ENCODE data around the gene PRORP.
"Not testable (repeated sequence)": the region's sequence is repeated elsewhere in the genome, so short reads cannot be mapped to it uniquely, and the experiment has no call there.

PRORP gene

DNA sequence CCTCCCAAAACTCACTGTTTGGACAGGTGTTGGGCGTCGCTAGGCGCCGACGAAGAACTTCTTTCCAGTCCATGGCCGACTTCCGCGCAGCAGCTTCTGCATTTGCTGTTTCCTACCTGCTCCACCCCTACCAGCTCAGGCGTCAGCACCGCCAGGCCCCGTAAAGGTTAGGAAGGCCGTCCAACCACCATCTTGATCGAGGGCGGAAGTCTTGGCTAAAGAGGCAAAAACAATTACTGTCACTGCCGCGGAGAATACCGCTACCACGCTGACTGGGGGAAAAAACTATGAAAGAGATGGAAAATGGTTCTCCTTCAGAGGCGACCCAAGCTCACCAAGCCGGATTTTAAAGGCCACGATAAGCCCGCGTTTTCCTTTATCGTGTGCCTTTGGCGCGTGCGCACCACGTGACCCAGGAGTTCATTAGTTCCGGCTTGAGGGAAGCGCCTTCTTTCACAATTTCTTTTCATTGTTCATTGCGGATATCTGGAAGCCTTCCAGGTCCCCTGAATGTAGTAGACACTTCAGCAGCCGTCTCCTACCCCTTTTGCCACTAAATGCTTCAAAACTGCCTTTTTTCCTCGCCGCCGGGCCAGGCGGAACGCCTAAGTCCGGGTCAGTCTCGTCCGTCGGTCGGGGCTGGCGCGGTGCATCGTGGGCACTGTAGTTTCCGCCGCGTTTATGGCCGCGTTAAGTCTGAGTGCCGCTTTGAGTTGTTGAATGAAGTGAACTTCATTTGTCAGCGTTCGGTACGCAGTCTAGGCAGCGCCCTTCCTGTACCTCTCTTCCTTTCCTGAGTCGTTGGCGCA is at the start of gene PRORP, which contains the start of gene PPP2R3C:
Gene PRORP, plus strand, starts transcription at position 666 of the 809 bp plus-strand sequence. CDS start 694 bp downstream, outside the sequence.
Gene PPP2R3C, minus strand, starts transcription at position 104 of the 809 bp plus-strand sequence. Its CDS starts 31 bp downstream, at position 73.
- DNase-seq, result peak; percentile 89

DNA sequence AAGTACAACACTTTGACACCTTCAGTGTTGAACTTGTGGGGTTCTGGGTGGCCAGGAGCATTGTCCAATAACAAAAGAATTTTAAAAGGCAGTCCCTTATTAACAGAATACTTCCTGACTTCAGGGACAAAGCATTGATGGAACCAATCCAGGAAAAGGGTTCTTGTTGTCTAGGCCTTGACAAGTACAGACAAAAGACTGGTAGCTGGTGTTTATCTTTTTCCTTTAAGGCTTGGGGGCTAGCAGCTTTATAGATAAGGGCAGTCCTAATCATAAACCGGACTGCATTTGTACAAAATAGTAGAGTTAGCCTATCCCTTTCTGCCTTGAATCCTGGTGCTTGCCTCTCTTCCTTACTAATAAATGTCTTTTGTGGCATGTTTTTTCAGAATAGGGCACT is 48.9 kb upstream of the PRORP start:
- no peak for DNase-seq

DNA sequence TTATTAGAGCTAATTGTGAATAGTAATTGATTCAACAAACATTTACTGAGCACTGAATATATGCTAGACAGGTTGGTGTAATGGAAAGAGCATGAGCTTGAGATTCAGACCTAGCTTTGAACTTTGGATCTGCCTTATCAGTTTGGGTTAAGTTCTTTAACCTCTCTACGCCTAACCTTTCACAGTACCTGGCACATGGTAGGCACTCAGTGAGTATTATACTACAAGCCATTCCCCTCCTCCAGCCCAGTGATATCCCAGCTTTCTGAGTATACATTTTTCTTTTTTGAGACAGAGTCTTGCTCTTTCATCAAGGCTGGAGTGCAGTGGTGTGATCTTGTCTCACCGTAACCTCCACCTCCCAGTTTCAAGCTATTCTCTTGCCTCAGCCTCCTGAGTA is 44.3 kb upstream of the PRORP start:
- no peak for DNase-seq

DNA sequence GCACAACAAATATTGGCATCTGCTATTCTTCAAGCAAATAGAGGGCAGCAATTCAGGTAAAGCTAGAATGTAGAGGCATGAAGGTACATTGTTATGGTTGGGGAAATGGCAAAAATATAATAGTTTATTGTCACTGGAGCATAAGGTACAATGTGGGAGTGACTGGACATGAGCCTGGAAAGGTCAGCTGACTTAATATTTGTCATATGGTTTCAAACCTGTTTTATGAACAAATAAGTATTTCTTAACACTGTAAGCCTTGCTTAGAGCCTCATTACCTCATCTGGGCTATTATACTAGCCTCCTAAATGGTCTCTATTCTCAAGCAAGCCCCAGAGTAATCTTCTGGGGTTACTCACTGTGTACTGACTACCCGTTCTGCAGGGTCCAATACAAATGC is 42.6 kb upstream of the PRORP start:
- DNase-seq, result no peak

- no peak for DNase-seq
These were observed 38.7 kb upstream of the PRORP start for GRCh38 chr14:35083530-35084150.

- DNase-seq, result no peak
These were observed 36.9 kb upstream of the PRORP start for GRCh38 chr14:35085441-35085840.

- DNase-seq, result no peak
These were observed 33.8 kb upstream of the PRORP start for GRCh38 chr14:35088514-35088913.

DNA sequence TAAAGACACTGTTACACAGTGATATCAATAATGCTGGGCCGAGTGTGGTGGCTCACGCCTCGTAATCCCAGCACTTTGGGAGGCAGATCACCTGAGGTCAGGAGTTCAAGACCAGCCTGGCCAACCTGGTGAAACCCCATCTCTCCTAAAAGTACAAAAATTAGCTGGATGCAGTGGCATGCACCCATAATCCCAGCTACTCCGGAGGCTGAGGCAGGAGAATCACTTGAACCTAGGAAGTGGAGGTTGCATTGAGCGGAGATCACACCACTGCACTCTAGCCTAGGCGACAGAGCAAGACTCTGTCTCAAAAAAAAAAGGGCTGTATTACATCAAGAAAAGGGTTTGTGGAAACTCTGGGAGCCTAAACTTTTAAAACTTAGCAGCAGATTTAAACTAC is 27.7 kb upstream of the PRORP start:
- not testable (repeated sequence) for DNase-seq

- DNase-seq, result no peak
These were observed 14.5 kb upstream of the PRORP start for GRCh38 chr14:35107866-35108265.

DNA sequence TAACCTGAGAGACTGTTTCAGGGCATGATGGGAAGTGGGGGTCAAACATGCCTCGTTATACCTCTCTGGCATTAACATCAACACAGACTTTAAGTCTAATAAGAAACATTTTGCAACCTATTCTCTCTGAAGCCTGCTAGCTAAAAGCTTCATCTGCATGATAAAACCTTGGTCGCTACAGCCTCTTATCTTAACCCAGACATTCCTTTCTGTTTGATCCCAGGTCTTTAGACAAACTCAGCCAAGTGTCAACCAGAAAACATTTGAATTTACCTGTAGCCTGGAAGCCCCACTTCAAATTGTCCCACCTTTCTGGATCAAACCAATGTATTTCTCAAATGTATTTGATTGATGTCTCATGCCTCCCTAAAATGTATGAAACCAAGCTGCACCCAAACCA is 9.7 kb upstream of the PRORP start:
- DNase-seq, result no peak

DNA sequence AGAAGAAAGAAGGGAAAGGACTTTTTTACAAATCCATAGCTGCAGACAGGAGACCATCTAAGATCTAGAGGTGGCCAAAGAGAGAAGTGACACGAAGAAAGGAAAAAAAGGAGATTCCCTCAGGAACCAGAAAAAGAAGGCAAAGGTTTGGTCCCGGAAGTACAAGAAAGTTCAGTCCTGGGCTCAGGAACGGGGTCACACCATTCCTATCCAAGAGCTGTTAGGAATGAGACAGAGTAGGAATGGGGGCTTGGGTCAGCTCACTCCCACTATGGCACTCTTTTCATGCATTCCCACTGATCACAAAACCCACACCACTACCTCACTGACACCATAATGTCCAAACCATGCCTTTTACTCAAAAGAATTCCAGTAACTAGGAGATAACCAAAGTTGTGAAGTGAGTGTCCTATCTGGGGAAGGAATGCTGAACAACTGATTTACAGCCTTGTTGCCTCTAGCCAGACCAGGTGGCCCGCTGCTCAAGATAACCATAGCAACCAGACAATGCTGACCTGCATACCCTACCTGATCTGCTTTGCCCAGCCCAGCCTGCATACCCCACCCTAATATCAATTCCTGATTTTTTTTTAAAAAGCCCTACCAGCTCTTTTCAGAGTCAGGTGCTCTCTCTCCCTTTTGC is 8.9 kb upstream of the PRORP start:
- no peak for DNase-seq

DNA sequence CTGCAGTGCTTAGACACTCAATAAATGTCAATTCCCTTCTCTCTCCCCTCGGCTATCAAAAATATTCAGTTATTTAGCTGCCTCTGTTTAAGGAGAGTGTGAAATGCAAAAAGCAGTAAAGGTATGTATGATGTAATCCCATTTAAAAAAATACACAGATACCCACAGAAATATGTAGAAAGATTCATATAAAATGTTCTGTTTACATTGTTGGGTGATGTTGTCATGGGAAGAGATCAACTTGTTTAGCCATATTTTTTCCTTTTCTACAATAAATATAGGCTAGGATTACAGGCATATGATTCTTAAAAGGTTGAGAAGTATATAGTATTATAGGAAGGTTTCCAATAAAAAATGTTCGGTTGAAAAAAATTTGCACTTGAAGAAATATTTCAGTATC is 8.3 kb upstream of the PRORP start:
- peak; percentile 12 for DNase-seq

DNA sequence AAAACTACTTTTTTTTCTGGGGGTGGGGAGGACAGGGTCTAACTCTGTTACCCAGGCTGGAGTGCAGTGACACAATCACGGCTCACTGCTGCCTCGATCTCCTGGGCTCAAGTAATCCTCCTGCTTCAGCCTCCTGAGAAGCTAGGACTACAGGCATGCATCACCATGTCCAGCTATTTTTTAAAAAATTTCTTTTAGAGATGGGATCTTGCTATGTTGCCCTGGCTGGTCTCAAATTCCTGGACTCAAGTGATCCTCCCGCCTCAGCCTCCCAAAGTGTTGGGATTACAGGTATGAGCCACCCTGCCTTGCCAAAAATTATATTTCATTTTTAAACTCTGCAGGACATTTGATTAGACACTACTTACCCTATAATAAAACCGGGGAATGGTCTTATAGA is 6.1 kb upstream of the PRORP start:
- no peak for DNase-seq

GRCh38 chr14:35117112-35117511 is 5.2 kb upstream of the PRORP start:
- no peak for DNase-seq

GRCh38 chr14:35121026-35121886 is 1.1 kb upstream of the PRORP start:
- no peak for DNase-seq

DNA sequence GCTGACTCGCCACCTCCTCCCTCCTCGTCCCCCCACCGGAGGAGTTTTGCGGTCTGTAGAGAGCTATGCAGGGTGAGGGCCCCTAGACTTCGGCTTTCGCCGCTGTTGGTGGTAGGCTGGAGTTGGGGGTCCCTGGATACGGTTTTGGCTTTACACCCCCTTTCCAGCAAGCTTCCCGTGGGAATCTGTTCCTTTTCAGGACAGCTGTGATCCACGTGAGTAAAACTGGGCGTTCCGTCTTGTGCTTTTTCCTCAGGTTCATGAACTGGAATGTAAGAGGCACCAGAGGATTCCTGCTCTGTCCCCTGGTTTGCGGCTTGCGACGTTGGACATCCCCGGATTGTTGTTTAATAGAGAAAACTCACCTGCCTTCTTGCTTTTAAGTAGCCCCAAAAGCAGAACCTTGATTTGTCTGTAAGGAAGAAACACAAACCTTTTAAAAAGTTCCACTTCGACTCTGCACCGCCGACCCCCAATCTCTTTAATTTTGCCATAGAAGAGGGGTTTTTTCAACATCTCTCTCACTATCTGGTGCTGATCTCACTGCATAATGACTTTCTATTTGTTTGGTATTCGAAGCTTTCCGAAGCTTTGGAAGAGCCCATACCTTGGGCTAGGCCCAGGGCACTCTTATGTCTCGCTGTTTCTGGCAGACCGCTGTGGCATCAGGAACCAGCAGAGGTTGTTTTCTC is 490 bp downstream of the PRORP start:
- DNase-seq, result no peak

GRCh38 chr14:35123388-35123703 is 994 bp downstream of the PRORP start:
- DNase-seq, result no peak

GRCh38 chr14:35124127-35124526 is 1.8 kb downstream of the PRORP start:
- no peak for DNase-seq

GRCh38 chr14:35133542-35134328 is 11.4 kb downstream of the PRORP start:
- DNase-seq, result no peak

DNA sequence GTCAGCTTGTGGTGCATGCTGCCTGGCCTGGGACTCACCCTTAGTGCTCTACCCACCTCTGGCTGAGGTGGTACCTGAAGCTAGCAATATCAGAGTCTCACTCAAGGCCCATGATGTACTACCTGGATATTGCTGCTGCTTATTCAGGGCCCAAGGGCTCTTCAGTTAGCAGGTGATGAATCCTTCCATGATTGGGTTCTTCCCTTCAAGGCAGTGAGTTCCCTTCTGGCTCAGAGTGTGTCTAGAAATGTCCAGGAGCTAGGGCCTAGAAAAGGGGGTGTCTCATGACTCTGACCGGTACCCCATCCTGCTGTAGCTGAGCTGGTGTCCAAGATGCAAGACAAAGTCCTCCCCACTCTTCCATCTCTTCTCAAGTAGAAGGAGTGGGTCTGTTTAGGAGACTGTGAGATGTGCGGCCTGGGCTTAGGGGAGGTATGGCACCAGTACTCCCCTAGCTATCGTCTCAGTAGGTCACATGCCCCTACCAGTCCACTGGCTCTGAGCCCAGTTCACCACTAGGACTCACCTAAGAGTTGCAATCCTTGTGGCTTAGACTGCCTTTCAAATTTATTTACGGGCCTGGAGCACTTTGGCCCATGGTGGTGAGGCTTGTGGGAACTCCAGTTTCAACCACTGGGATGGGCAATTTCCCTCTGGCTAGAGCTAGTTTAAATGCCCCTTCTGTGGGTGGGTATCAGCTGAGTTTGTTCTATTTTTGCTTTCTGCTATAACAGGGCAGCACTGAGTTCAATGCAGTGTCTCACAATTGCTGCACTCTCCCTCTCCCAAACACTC is 12.2 kb downstream of the PRORP start:
- DNase-seq, result no peak

- no peak for DNase-seq
These were observed 16.2 kb downstream of the PRORP start for GRCh38 chr14:35138585-35138984.
